ENCODE measurements around the gene RTN4RL1. TPM values are rescaled to one million over a fixed set of nuclear protein-coding genes. Genes with fewer than 3 reads are reported as not detected.

RTN4RL1 gene
- total RNA-seq, 4 donors from 2014 or later, result 0.50 to 0.86 (median 0.67) TPM

GRCh38 chr17:1995321-1995892, 29.7 kb downstream of the RTN4RL1 start:
- no peaks in the 10 kb centered on the region for H3K9me3 ChIP-seq
- no peak overlapping the region for H3K27ac ChIP-seq (replicated peaks in 1 of 4)
- H3K36me3 ChIP-seq, result no peaks in the 10 kb centered on the region
- no peak for TF ChIP-seq POLR2AphosphoS5 (IDR thresholded peaks at IDR 0.05)
- TF ChIP-seq, protein P1, sequence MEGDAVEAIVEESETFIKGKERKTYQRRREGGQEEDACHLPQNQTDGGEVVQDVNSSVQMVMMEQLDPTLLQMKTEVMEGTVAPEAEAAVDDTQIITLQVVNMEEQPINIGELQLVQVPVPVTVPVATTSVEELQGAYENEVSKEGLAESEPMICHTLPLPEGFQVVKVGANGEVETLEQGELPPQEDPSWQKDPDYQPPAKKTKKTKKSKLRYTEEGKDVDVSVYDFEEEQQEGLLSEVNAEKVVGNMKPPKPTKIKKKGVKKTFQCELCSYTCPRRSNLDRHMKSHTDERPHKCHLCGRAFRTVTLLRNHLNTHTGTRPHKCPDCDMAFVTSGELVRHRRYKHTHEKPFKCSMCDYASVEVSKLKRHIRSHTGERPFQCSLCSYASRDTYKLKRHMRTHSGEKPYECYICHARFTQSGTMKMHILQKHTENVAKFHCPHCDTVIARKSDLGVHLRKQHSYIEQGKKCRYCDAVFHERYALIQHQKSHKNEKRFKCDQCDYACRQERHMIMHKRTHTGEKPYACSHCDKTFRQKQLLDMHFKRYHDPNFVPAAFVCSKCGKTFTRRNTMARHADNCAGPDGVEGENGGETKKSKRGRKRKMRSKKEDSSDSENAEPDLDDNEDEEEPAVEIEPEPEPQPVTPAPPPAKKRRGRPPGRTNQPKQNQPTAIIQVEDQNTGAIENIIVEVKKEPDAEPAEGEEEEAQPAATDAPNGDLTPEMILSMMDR (IDR thresholded peaks at IDR 0.05), result no peak
- no peak for TF ChIP-seq EP300 (IDR thresholded peaks at IDR 0.05)
- TF ChIP-seq POLR2A (IDR thresholded peaks at IDR 0.05; ENCODE audit: low read depth), result no peak
- peaks cover 0 to 7% (median 0%) of the 10 kb centered on the region in 4 donors for H3K27me3 ChIP-seq
- no peak overlapping the region for H3K4me3 ChIP-seq
- peaks cover 30 to 43% (median 39%) of the 10 kb centered on the region in 4 donors for H3K4me1 ChIP-seq
- intact Hi-C loops (cut with DNase I), result no loop called here
- no peak for DNase-seq (ENCODE audit: extremely low spot score)
- WGBS, result 93% methylated on average over 16 of the region's 16 CpGs

- no peak for DNase-seq (ENCODE audit: extremely low spot score)
- Histone ChIP-seq H3K27me3 (peaks cover 0 to 7% (median 0%) of the 10 kb centered on the region in 4 donors), H3K9me3 (no peaks in the 10 kb centered on the region), H3K4me3 (no peak overlapping the region), H3K36me3 (no peaks in the 10 kb centered on the region), H3K4me1 (peaks cover 23 to 36% (median 32%) of the 10 kb centered on the region in 4 donors), H3K27ac (replicated peaks in 1 of 4) (no peak overlapping the region)
- WGBS, result 93% methylated on average over 4 of the region's 4 CpGs
- TF ChIP-seq POLR2AphosphoS5 (IDR thresholded peaks at IDR 0.05), result no peak
- TF ChIP-seq EP300 (IDR thresholded peaks at IDR 0.05), result no peak
- TF ChIP-seq, protein P1 (IDR thresholded peaks at IDR 0.05), result no peak
- TF ChIP-seq POLR2A (IDR thresholded peaks at IDR 0.05; ENCODE audit: low read depth), result no peak
- intact Hi-C loops (cut with DNase I), result no loop called here
These were observed 30.4 kb downstream of the RTN4RL1 start for GRCh38 chr17:1994707-1995106.

- WGBS, result 78% methylated on average over 10 of the region's 10 CpGs
- intact Hi-C loops (cut with DNase I), result no loop called here
- TF ChIP-seq, protein P1 (IDR thresholded peaks at IDR 0.05), result no peak
- TF ChIP-seq EP300 (IDR thresholded peaks at IDR 0.05) (no peak), POLR2A (IDR thresholded peaks at IDR 0.05; ENCODE audit: low read depth) (no peak), POLR2AphosphoS5 (IDR thresholded peaks at IDR 0.05) (no peak)
- no peak overlapping the region for H3K27ac ChIP-seq (replicated peaks in 1 of 4)
- no peak overlapping the region for H3K4me3 ChIP-seq
- H3K36me3 ChIP-seq, result no peaks in the 10 kb centered on the region
- H3K9me3 ChIP-seq, result no peaks in the 10 kb centered on the region
- peaks cover 2 to 20% (median 11%) of the 10 kb centered on the region in 4 donors for H3K4me1 ChIP-seq
- H3K27me3 ChIP-seq, result no peaks in the 10 kb centered on the region
- DNase-seq (ENCODE audit: extremely low spot score), result no peak
These were observed 32.6 kb downstream of the RTN4RL1 start for GRCh38 chr17:1992541-1992940.

GRCh38 chr17:1989135-1989534, 36.0 kb downstream of the RTN4RL1 start:
- intact Hi-C loops (cut with DNase I), result no loop called here
- Histone ChIP-seq H3K4me3 (no peak overlapping the region), H3K36me3 (no peaks in the 10 kb centered on the region), H3K4me1 (peaks cover 0 to 8% (median 3%) of the 10 kb centered on the region in 4 donors), H3K27ac (replicated peaks in 1 of 4) (no peak overlapping the region), H3K27me3 (no peaks in the 10 kb centered on the region), H3K9me3 (no peaks in the 10 kb centered on the region)
- no peak for TF ChIP-seq POLR2A (IDR thresholded peaks at IDR 0.05; ENCODE audit: low read depth)
- no peak for TF ChIP-seq EP300 (IDR thresholded peaks at IDR 0.05)
- TF ChIP-seq, protein P1 (IDR thresholded peaks at IDR 0.05), result no peak
- TF ChIP-seq POLR2AphosphoS5 (IDR thresholded peaks at IDR 0.05), result no peak
- WGBS, result 74% methylated on average over 10 of the region's 10 CpGs
- no peak for DNase-seq (ENCODE audit: extremely low spot score)

All from esophagus muscularis mucosa (tissue), 4 donors.